ENCODE data around the gene TBC1D5.

GRCh38 chr3:17577796-17578520, 164.5 kb downstream of the TBC1D5 start:
- TF ChIP-seq, protein P1, sequence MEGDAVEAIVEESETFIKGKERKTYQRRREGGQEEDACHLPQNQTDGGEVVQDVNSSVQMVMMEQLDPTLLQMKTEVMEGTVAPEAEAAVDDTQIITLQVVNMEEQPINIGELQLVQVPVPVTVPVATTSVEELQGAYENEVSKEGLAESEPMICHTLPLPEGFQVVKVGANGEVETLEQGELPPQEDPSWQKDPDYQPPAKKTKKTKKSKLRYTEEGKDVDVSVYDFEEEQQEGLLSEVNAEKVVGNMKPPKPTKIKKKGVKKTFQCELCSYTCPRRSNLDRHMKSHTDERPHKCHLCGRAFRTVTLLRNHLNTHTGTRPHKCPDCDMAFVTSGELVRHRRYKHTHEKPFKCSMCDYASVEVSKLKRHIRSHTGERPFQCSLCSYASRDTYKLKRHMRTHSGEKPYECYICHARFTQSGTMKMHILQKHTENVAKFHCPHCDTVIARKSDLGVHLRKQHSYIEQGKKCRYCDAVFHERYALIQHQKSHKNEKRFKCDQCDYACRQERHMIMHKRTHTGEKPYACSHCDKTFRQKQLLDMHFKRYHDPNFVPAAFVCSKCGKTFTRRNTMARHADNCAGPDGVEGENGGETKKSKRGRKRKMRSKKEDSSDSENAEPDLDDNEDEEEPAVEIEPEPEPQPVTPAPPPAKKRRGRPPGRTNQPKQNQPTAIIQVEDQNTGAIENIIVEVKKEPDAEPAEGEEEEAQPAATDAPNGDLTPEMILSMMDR (IDR thresholded peaks at IDR 0.05 in 8 of 11, conservative IDR thresholded peaks at IDR 0.05 in 3 of 11) = no peak
- TF ChIP-seq POLR2AphosphoS5 (IDR thresholded peaks at IDR 0.05) = no peak
- TF ChIP-seq POLR2A (IDR thresholded peaks at IDR 0.05) = no peak
